CD4-positive, alpha-beta T cell (primary cell): Measurements from ENCODE around the gene SMIM1. TPM values are rescaled to one million over a fixed set of nuclear protein-coding genes. Genes with fewer than 3 reads are reported as not detected.
"Not testable (repeated sequence)": the region's sequence is repeated elsewhere in the genome, so short reads cannot be mapped to it uniquely, and the experiment has no call there.

Source experiments
- ATAC-seq: fragments of 200-7000 bp; cut with Tn5 transposase; one replicate; pipeline ENCODE4 v1.10.0; 2022; ENCODE audit warnings: mild to moderate bottlenecking; ENCODE audit not compliant: poor library complexity
- CTCF ChIA-PET: fragments of 350-600 bp; sonication (Branson Sonifier 250); formaldehyde crosslinking; loops from one replicate; lab custom pipeline; 2021; ENCODE audit warnings: antibody characterized with exemption, inconsistent platforms; lab: Charles Lee
- POLR2A ChIA-PET: fragments of 350-600 bp; sonication (Branson Sonifier 250); formaldehyde crosslinking; loops from one replicate; lab custom pipeline; 2021; ENCODE audit warnings: antibody characterized with exemption, inconsistent platforms; lab: Charles Lee
- DNase-seq, 14 experiments: peaks; one replicate each; pipeline ENCODE4 v3.0.0-alpha.2; 2013 to 2020; ENCODE audit warnings: mixed read lengths in 2 of 14
- H3K27ac ChIP-seq, 2 donors: one replicate each; pipeline versions ENCODE4 v1.5.1 to v1.7.0; 2013; ENCODE audit warnings: low read length in 2 of 2, low read depth in 1 of 2, mild to moderate bottlenecking in 1 of 2
- H3K27me3 ChIP-seq, 2 experiments: 1 replicate in 1 of 2; 2 replicates in 1 of 2; pipeline versions ENCODE4 v1.6.1 to v1.7.0; 2013; ENCODE audit warnings: low read length in 2 of 2, control low read depth in 1 of 2, mild to moderate bottlenecking in 1 of 2, moderate library complexity in 1 of 2; ENCODE audit not compliant: insufficient read depth in 2 of 2, control insufficient read depth in 1 of 2
- H3K36me3 ChIP-seq: one replicate; pipeline ENCODE4 v1.6.1; 2013; ENCODE audit warnings: low read length, control low read depth; ENCODE audit not compliant: insufficient read depth
- H3K4me1 ChIP-seq: one replicate; pipeline ENCODE4 v1.6.1; 2013; ENCODE audit warnings: low read length, control low read depth; ENCODE audit not compliant: insufficient read depth
- H3K4me3 ChIP-seq: one replicate; pipeline ENCODE4 v1.5.1; 2013; ENCODE audit warnings: mild to moderate bottlenecking, low read length, moderate library complexity
- H3K9me3 ChIP-seq, 2 experiments: 1 replicate in 1 of 2; 2 replicates in 1 of 2; pipeline versions ENCODE4 v1.6.1 to v1.7.0; 2013; ENCODE audit warnings: low read length in 2 of 2, mild to moderate bottlenecking in 2 of 2, control low read depth in 1 of 2, moderate library complexity in 1 of 2; ENCODE audit not compliant: control insufficient read depth in 1 of 2, insufficient read depth in 1 of 2
- H3K27ac Mint-ChIP-seq: one replicate; pipeline ENCODE4 v1.8.0; 2020; ENCODE audit warnings: mixed read lengths
- H3K27me3 Mint-ChIP-seq: one replicate; pipeline ENCODE4 v1.8.0; 2021; ENCODE audit warnings: mixed read lengths
- H3K36me3 Mint-ChIP-seq: one replicate; pipeline ENCODE4 v1.8.0; 2021; ENCODE audit warnings: low read depth, mixed read lengths
- H3K4me1 Mint-ChIP-seq: one replicate; pipeline ENCODE4 v1.8.0; 2021; ENCODE audit warnings: low read depth, mixed read lengths
- H3K4me3 Mint-ChIP-seq: one replicate; pipeline ENCODE4 v1.8.0; 2020; ENCODE audit warnings: mild to moderate bottlenecking, mixed read lengths
- H3K9me3 Mint-ChIP-seq: one replicate; pipeline ENCODE4 v1.8.0; 2020; ENCODE audit warnings: mixed read lengths
- intact Hi-C, 2 experiments: fragments of 100-400 bp; cut with DNase I in 1 of 2; cut with micrococcal nuclease in 1 of 2; formaldehyde crosslinking; loops; one replicate each; pipeline versions ENCODE4 v1.15.1 to v1.9.0; 2023 to 2025; cut with DNase I, micrococcal nuclease
- total RNA-seq, 174 experiments: library from RNA in 2 of 174; stranded (reverse) in 2 of 174; gene quantifications; one replicate each; pipeline ENCODE4 v1.2.3 and lab custom pipeline; 2021 to 2026
- TF ChIP-seq, protein P1 (sequence below): fragments of 200-600 bp; IDR thresholded peaks from one replicate; pipeline ENCODE4 v1.8.0; 2022; ENCODE audit warnings: antibody characterized with exemption, mild to moderate bottlenecking

Gene SMIM1
- total RNA-seq, 2 experiments from 2014 or later: 1.8 to 2.6 TPM

DNA sequence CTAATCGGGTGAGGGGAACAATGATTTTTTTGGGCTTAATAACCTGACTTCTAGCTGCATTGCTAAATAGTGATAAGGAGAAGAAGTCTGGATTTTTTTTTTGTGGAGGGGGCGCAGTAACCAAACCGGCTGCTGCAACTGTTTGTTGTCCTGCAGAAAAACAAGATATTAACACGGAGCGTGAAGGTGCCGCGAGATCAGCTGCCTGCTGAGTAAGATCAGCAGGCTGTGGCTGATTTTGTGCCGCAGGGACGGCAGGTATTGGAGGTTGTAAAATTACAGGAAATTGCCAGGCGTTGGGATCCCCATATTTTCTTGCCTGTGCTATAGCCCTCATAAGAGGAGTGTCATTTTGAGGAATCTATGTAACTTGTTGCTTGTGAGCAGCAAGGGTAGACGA is 32.5 kb downstream of the SMIM1 start:
- Histone ChIP-seq H3K27ac (no peak overlapping the region), H3K36me3 (no peaks in the 10 kb centered on the region), H3K4me1 (peaks cover 3% of the 10 kb centered on the region), H3K27me3 (peaks cover 7 to 15% of the 10 kb centered on the region in 2 experiments), H3K4me3 (no peak overlapping the region), H3K9me3 (no peaks in the 10 kb centered on the region)
- H3K9me3 Mint-ChIP-seq: no peaks in the 10 kb centered on the region
- peaks cover 50% of the 10 kb centered on the region for H3K27me3 Mint-ChIP-seq
- H3K4me1 Mint-ChIP-seq: peaks cover 7% of the 10 kb centered on the region
- no peak overlapping the region for H3K4me3 Mint-ChIP-seq
- TF ChIP-seq, protein P1, sequence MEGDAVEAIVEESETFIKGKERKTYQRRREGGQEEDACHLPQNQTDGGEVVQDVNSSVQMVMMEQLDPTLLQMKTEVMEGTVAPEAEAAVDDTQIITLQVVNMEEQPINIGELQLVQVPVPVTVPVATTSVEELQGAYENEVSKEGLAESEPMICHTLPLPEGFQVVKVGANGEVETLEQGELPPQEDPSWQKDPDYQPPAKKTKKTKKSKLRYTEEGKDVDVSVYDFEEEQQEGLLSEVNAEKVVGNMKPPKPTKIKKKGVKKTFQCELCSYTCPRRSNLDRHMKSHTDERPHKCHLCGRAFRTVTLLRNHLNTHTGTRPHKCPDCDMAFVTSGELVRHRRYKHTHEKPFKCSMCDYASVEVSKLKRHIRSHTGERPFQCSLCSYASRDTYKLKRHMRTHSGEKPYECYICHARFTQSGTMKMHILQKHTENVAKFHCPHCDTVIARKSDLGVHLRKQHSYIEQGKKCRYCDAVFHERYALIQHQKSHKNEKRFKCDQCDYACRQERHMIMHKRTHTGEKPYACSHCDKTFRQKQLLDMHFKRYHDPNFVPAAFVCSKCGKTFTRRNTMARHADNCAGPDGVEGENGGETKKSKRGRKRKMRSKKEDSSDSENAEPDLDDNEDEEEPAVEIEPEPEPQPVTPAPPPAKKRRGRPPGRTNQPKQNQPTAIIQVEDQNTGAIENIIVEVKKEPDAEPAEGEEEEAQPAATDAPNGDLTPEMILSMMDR: no peak
- no peaks in the 10 kb centered on the region for H3K36me3 Mint-ChIP-seq
- no peak overlapping the region for H3K27ac Mint-ChIP-seq
- ChIA-PET POLR2A (interaction anchor here (0.6 kb wide), 1 partner anchor 37 kb away, joined by 3 read pairs; no protein-coding TSS in a partner anchor), CTCF (no interaction called here)
- no peak for DNase-seq
- ATAC-seq: no peak
- intact Hi-C loops: no loop called here

DNA sequence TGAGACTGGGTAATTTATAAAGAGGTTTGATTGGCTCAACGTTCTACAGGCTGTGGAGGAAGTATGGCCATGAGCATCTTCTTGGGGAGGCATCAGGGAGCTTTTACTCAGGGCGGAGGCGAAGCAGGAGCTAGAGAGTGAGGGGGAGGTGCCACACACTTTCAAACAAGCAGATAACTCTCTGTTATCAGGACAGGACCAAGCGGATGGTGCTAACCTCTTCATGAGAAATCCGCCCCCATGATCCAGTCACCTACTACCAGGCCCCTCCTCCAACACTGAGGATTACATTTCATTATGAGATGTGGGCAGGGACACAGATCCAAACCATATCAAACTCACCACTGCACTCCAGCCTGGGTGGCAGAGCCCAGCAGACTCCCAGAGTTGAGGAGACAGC is 35.2 kb downstream of the SMIM1 start:
- Mint-ChIP-seq H3K9me3 (no peaks in the 10 kb centered on the region), H3K36me3 (no peaks in the 10 kb centered on the region), H3K4me1 (no peaks in the 10 kb centered on the region), H3K27me3 (peaks cover 27% of the 10 kb centered on the region), H3K4me3 (no peak overlapping the region), H3K27ac (no peak overlapping the region)
- CTCF ChIA-PET: no interaction called here
- Histone ChIP-seq H3K27ac (no peak overlapping the region), H3K36me3 (no peaks in the 10 kb centered on the region), H3K4me1 (no peaks in the 10 kb centered on the region), H3K4me3 (no peak overlapping the region), H3K27me3 (peaks cover 3 to 4% of the 10 kb centered on the region in 2 experiments), H3K9me3 (no peaks in the 10 kb centered on the region)
- intact Hi-C loops: no loop called here
- TF ChIP-seq, protein P1: no peak
- POLR2A ChIA-PET: no interaction called here
- ATAC-seq (no peak), DNase-seq (no peak)

DNA sequence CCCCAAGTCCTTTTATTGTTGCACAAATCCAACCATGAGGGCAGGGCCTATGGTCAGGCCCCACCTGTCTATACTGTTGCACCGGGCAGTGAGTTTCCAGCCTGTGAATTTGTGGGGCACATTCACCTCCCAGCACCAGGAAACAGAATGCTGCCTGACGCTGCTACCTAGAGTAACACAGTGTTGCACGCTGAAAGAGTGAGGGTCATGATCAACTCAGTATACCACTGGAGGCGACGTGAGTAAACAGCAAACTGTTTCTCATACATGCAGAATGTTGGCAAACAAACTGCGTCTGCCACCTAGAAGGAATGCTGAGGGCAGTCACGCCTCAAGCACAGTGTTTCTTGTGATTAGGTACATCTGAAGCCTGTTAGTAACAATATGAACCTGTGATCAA is 37.1 kb downstream of the SMIM1 start:
- intact Hi-C loops: no loop called here
- DNase-seq: peak in 1 of 14 experiments; percentile 15
- ChIA-PET POLR2A (no interaction called here), CTCF (no interaction called here)
- Histone ChIP-seq H3K36me3 (peaks cover 7% of the 10 kb centered on the region), H3K4me1 (no peaks in the 10 kb centered on the region), H3K27me3 (peaks cover 0 to 3% of the 10 kb centered on the region in 2 experiments), H3K9me3 (no peaks in the 10 kb centered on the region), H3K4me3 (no peak overlapping the region), H3K27ac (no peak overlapping the region)
- Mint-ChIP-seq H3K27me3 (peaks cover 8% of the 10 kb centered on the region), H3K36me3 (no peaks in the 10 kb centered on the region), H3K27ac (no peak overlapping the region), H3K4me1 (no peaks in the 10 kb centered on the region), H3K4me3 (no peak overlapping the region), H3K9me3 (no peaks in the 10 kb centered on the region)
- TF ChIP-seq, protein P1: no peak
- no peak for ATAC-seq

DNA sequence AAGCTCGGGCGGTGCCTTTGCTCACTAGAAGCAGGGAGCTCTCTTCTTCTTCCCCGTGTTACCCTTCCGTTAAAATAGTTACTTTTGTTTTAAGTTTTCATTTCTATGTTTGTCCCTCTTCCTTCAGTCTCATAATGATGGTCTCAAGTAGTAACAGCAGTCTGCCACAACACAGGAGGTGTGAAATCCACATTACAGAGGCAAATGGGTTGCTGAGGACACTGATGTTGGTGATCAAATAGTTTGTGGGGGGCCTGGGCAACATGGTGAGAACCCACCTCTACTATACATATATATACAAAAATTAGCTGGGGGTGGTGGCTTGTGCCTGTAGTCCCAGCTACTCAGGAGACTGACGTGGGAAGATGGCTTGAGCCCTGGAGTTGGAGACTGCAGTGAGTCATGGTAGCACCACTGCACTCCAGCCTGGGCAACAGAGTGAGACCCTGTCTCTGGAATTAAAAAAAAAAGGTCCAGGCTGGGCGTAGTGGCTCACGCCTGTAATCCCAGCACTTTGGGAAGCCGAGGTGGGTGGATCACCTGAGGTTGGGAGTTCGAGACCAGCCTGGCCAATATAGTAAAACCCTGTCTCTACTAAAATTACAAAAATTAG is 37.7 kb downstream of the SMIM1 start:
- ATAC-seq, H3K27ac ChIP-seq, H3K9me3 ChIP-seq, H3K9me3 Mint-ChIP-seq, H3K27me3 Mint-ChIP-seq, intact Hi-C loops, H3K27me3 ChIP-seq, CTCF ChIA-PET, H3K4me3 ChIP-seq, POLR2A ChIA-PET, H3K36me3 Mint-ChIP-seq, H3K4me3 Mint-ChIP-seq, H3K27ac Mint-ChIP-seq, H3K4me1 Mint-ChIP-seq, H3K4me1 ChIP-seq: not testable (repeated sequence)
- peaks cover 12% of the 10 kb centered on the region for H3K36me3 ChIP-seq
- peak in 1 of 14 experiments; percentile 21 for DNase-seq
